ENCODE results near the gene NDRG4.

Gene NDRG4

GRCh38 chr16:58551496-58551895, 51.6 kb downstream of the NDRG4 start:
- DNase-seq: no peak

DNA sequence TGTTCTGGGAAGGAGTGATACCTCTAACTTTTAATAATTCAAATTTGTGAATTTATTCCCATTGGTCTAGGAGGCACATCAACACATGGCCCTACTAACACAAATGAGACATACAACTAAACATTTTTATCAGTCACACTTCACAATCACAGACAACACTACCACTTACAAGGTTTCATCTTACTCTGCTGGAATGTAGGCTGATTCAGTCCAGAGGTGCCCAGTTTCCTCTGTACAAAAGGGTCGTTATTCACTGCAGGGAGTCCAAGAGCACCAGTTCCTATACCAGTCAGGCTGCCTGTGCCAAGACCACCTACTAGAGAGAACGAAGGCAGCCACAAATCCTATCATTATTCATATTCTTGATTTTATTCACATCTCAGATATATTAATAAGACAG, 56.7 kb downstream of the NDRG4 start:
- no peak for DNase-seq
